OCI-LY7 (cell line): ENCODE data around the gene PHACTR1. TPM values are rescaled to one million over a fixed set of nuclear protein-coding genes. Genes with fewer than 3 reads are reported as not detected.

Experiments used
- BruUV-seq: library from RNA; stranded (reverse); fragments of 400-500 nt; replicated peaks from 2 replicates; lab custom pipeline; 2021; lab: Mats Ljungman, UMichigan
- CTCF ChIA-PET: fragments of 300-600 bp; sonication (Branson Sonifier 250); formaldehyde crosslinking; loops from one replicate; lab custom pipeline; 2022; ENCODE audit warnings: antibody characterized with exemption; ENCODE audit not compliant: unreplicated experiment; lab: Charles Lee
- POLR2A ChIA-PET: fragments of 300-600 bp; sonication (Branson Sonifier 250); formaldehyde crosslinking; loops from one replicate; lab custom pipeline; 2022; ENCODE audit warnings: antibody characterized with exemption; lab: Charles Lee
- DNase-seq: peaks from one replicate; pipeline ENCODE4 v3.0.0-alpha.2; 2015; ENCODE audit warnings: low spot score
- H2AFZ ChIP-seq: fragments of 200-600 bp; sonication (generic), shearing (Covaris generic); 2 replicates; pipeline ENCODE4 v1.6.1; 2014; ENCODE audit warnings: mild to moderate bottlenecking, antibody characterized with exemption, low read length, moderate library complexity
- H3K27ac ChIP-seq: fragments of 200-600 bp; sonication (generic); 2 replicates; pipeline ENCODE4 v1.5.1; 2014; ENCODE audit warnings: mixed run types, low read depth, mild to moderate bottlenecking, moderate library complexity, low read length, inconsistent platforms; ENCODE audit not compliant: poor library complexity, severe bottlenecking
- H3K36me3 ChIP-seq: fragments of 200-600 bp; sonication (generic); 2 replicates; pipeline ENCODE4 v1.6.1; 2014; ENCODE audit warnings: mild to moderate bottlenecking, antibody characterized with exemption, low read length, moderate library complexity, mixed read lengths; ENCODE audit not compliant: insufficient read depth
- H3K4me1 ChIP-seq: fragments of 200-600 bp; sonication (generic); 2 replicates; pipeline ENCODE4 v1.5.1; 2014; ENCODE audit warnings: mild to moderate bottlenecking, low read length; ENCODE audit not compliant: insufficient read depth, poor library complexity, severe bottlenecking
- H3K4me2 ChIP-seq: fragments of 200-600 bp; sonication (generic); 2 replicates; pipeline ENCODE4 v1.6.1; 2014; ENCODE audit warnings: mild to moderate bottlenecking, low read length
- H3K4me3 ChIP-seq: fragments of 200-600 bp; sonication (generic); 2 replicates; pipeline ENCODE4 v1.5.1; 2014; ENCODE audit warnings: mild to moderate bottlenecking, low read depth, low read length; ENCODE audit not compliant: poor library complexity, severe bottlenecking
- H3K79me2 ChIP-seq: fragments of 200-600 bp; sonication (generic); 2 replicates; pipeline ENCODE4 v1.6.1; 2016; ENCODE audit warnings: low read depth, mild to moderate bottlenecking, low read length, moderate library complexity, mixed read lengths; ENCODE audit not compliant: insufficient read depth
- H3K9me2 ChIP-seq: fragments of 200-600 bp; sonication (generic); 2 replicates; pipeline ENCODE4 v1.6.1; 2016; ENCODE audit warnings: mild to moderate bottlenecking, low read length, mixed read lengths; ENCODE audit not compliant: insufficient read depth
- H3K9me3 ChIP-seq: fragments of 200-600 bp; sonication (generic); 2 replicates; pipeline ENCODE4 v1.6.1; 2014; ENCODE audit warnings: mild to moderate bottlenecking, mixed run types, low read length, mixed read lengths
- H4K20me1 ChIP-seq: fragments of 200-600 bp; sonication (generic); 2 replicates; pipeline ENCODE4 v1.6.1; 2014; ENCODE audit warnings: mild to moderate bottlenecking, antibody characterized with exemption, low read length, moderate library complexity, mixed read lengths; ENCODE audit not compliant: insufficient read depth
- CTCF ChIP-seq: fragments of 200-600 bp; sonication (generic); conservative IDR thresholded peaks from 2 replicates; pipeline ENCODE4 v1.5.1; 2014; ENCODE audit warnings: mild to moderate bottlenecking, antibody characterized with exemption, low read length, moderate library complexity, mixed read lengths
- EZH2phosphoT487 ChIP-seq: fragments of 200-600 bp; sonication (generic); IDR thresholded peaks from 2 replicates; pipeline ENCODE4 v1.6.1; 2018; ENCODE audit warnings: low read depth, borderline replicate concordance, mild to moderate bottlenecking, mixed run types, antibody characterized with exemption, low read length, moderate library complexity, mixed read lengths
- intact Hi-C: fragments of 100-400 bp; cut with micrococcal nuclease; formaldehyde crosslinking; loops from one replicate; pipeline ENCODE4 v1.10.0; 2022; ENCODE audit not compliant: unreplicated experiment
- total RNA-seq, 2 experiments: library from RNA; depleted of rRNA in 1 of 2; stranded (reverse); fragments of >200 nt in 1 of 2; shearing (Covaris generic) in 1 of 2; gene quantifications; 2 replicates each; pipeline ENCODE4 v1.2.3, GENCODE V29; 2014 to 2022

Gene PHACTR1
- total RNA-seq, 2 experiments from 2014 or later = 25.1 to 46.6 TPM

- Histone ChIP-seq H3K79me2 (no peaks in the 10 kb centered on the region), H3K36me3 (peaks cover 5% of the 10 kb centered on the region; the same call in 1 of the 2 replicates), H3K9me3 (peaks cover 17% of the 10 kb centered on the region), H3K4me1 (peaks cover 59% of the 10 kb centered on the region), H3K27ac (peak overlapping the region; percentile 94), H3K4me3 (peak overlapping the region; percentile 59), H2AFZ (peak overlapping the region; percentile 34; the same call in 1 of the 2 replicates), H3K4me2 (peak overlapping the region; percentile 80), H4K20me1 (no peaks in the 10 kb centered on the region), H3K9me2 (no peaks in the 10 kb centered on the region)
- DNase-seq = no peak
- ChIA-PET POLR2A (interaction anchor here (0.6 to 2.5 kb wide), 10 partner anchors 10 to 1751 kb away, joined by 3 to 16 read pairs (median 4); partner anchors contain the start of gene TBC1D7), CTCF (interaction anchor here (1.5 to 1.7 kb wide), 2 partner anchors 10 to 68 kb away, joined by 4 to 5 read pairs; partner anchors contain the start of gene TBC1D7)
- intact Hi-C loops = loop anchor here (2.0 kb wide), 1 partner anchor 15 kb away; no protein-coding TSS in a partner anchor
- no peak for TF ChIP-seq EZH2phosphoT487
- no peak for TF ChIP-seq CTCF
- BruUV-seq = no TSS peak
Measured at GRCh38 chr6:13260101-13260598, 543.6 kb downstream of the PHACTR1 start.

GRCh38 chr6:13260831-13261230, 544.3 kb downstream of the PHACTR1 start:
- Histone ChIP-seq H3K4me1 (peaks cover 59% of the 10 kb centered on the region), H3K79me2 (no peaks in the 10 kb centered on the region), H3K9me3 (peaks cover 11% of the 10 kb centered on the region; the same call in 1 of the 2 replicates), H4K20me1 (no peaks in the 10 kb centered on the region), H2AFZ (peak overlapping the region; percentile 34; the same call in 1 of the 2 replicates), H3K4me2 (peak overlapping the region; percentile 80), H3K27ac (peak overlapping the region; percentile 94), H3K4me3 (peak overlapping the region; percentile 59), H3K36me3 (peaks cover 1% of the 10 kb centered on the region; the same call in 1 of the 2 replicates), H3K9me2 (no peaks in the 10 kb centered on the region)
- intact Hi-C loops = loop anchor here (1.0 to 2.0 kb wide), 4 partner anchors 14 to 167 kb away; no protein-coding TSS in a partner anchor
- POLR2A ChIA-PET = interaction anchor here (0.6 to 2.5 kb wide), 14 partner anchors 9 to 219 kb away, joined by 3 to 16 read pairs (median 4); partner anchors contain the start of gene TBC1D7
- peak; percentile 68 for DNase-seq
- no TSS peak for BruUV-seq
- CTCF ChIA-PET = interaction anchor here (1.0 kb wide), 1 partner anchor 68 kb away, joined by 4 read pairs; no protein-coding TSS in a partner anchor
- TF ChIP-seq CTCF (no peak), EZH2phosphoT487 (no peak)
